Muscle of arm (tissue), 14 donors: ENCODE data around the gene SEL1L. TPM values are rescaled to one million over a fixed set of nuclear protein-coding genes. Genes with fewer than 3 reads are reported as not detected.
"Not testable (repeated sequence)": the region's sequence is repeated elsewhere in the genome, so short reads cannot be mapped to it uniquely, and the experiment has no call there.

Source experiments
- DNase-seq: peaks from one replicate; pipeline ENCODE4 v3.0.0-alpha.2; 2013
- long read RNA-seq, 11 donors: transcript quantifications; one replicate each; lab custom pipeline, GENCODE V29; 2026
- polyA plus RNA-seq, 12 donors: library from polyadenylated mRNA; unstranded; fragments of 120-200 nt; gene quantifications; one replicate each; pipeline ENCODE4 v1.2.1, GENCODE V29; 2013; ENCODE audit not compliant: insufficient read length in 12 of 12

The SEL1L gene
- polyA plus RNA-seq: 10 to 100 TPM in 11 of 12 donors, not detected in 1; 34.8 to 54.1 (median 47.6) TPM
- long read RNA-seq, donor 1, full-length matches to known transcripts: 5 of 5 reads
- long read RNA-seq, donor 1, partial matches to known transcripts: 0 of 5 reads
- long read RNA-seq, donor 1, other reads (novel, unspliced or antisense): 0 of 5 reads
- long read RNA-seq, donor 2, full-length matches to known transcripts: 9 of 9 reads
- long read RNA-seq, donor 2, partial matches to known transcripts: 0 of 9 reads
- long read RNA-seq, donor 2, other reads (novel, unspliced or antisense): 0 of 9 reads
- long read RNA-seq, donor 3, full-length matches to known transcripts: 5 of 5 reads
- long read RNA-seq, donor 3, partial matches to known transcripts: 0 of 5 reads
- long read RNA-seq, donor 3, other reads (novel, unspliced or antisense): 0 of 5 reads
- long read RNA-seq, donor 4, full-length matches to known transcripts: 4 of 4 reads
- long read RNA-seq, donor 4, partial matches to known transcripts: 0 of 4 reads
- long read RNA-seq, donor 4, other reads (novel, unspliced or antisense): 0 of 4 reads
- long read RNA-seq, donor 5, full-length matches to known transcripts: 7 of 15 reads
- long read RNA-seq, donor 5, partial matches to known transcripts: 8 of 15 reads
- long read RNA-seq, donor 5, other reads (novel, unspliced or antisense): 0 of 15 reads
- long read RNA-seq, donor 6: 0 reads
- long read RNA-seq, donor 7, full-length matches to known transcripts: 2 of 2 reads
- long read RNA-seq, donor 7, partial matches to known transcripts: 0 of 2 reads
- long read RNA-seq, donor 7, other reads (novel, unspliced or antisense): 0 of 2 reads
- long read RNA-seq, donor 8, full-length matches to known transcripts: 6 of 12 reads
- long read RNA-seq, donor 8, partial matches to known transcripts: 6 of 12 reads
- long read RNA-seq, donor 8, other reads (novel, unspliced or antisense): 0 of 12 reads
- long read RNA-seq, donor 9: 0 reads
- long read RNA-seq, donor 10, full-length matches to known transcripts: 5 of 5 reads
- long read RNA-seq, donor 10, partial matches to known transcripts: 0 of 5 reads
- long read RNA-seq, donor 10, other reads (novel, unspliced or antisense): 0 of 5 reads
- long read RNA-seq, donor 11, full-length matches to known transcripts: 7 of 7 reads
- long read RNA-seq, donor 11, partial matches to known transcripts: 0 of 7 reads
- long read RNA-seq, donor 11, other reads (novel, unspliced or antisense): 0 of 7 reads

DNA sequence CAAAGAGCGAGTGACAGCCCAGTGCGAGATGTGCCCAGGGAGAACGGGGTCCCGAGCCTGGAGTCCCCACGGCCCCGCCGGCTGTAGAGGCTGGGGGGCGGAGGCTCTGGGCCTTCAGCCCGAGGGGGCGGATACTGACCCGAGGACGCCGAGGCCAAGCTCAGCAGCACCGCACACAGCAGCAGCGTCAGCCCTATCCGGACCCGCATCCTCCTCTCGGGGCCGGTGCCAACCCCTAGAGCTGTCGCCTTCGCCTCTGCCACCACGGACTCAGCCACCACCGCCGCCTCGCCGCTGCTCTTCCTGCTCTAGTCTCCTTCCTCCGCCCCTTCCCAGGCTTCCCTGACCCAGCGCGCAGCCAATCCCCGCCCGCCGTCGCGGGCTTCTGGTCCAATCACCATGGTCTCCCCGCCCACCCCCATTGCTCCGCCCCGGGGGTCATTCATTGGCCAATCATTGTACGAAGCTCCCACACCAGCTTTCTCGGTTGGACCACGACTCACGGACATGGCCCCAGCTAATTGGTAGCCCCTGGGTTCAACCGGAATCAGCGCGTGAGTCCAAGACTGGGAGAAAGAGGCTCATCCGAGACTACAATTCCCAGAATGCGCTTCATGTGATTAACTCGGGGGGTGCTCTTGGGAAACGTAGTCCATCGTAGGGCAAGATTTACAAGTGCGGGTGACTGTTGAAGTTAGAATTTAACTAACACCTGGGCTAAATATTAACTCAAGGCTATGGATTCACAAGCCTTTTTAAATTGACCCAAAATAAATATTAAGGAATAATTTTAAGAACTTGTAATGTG, at the start of gene SEL1L:
Gene SEL1L, minus strand, starts transcription at position 318 of the 808 bp plus-strand sequence. Its CDS starts 109 bp downstream, at position 209.
- DNase-seq: peak; percentile 100

DNA sequence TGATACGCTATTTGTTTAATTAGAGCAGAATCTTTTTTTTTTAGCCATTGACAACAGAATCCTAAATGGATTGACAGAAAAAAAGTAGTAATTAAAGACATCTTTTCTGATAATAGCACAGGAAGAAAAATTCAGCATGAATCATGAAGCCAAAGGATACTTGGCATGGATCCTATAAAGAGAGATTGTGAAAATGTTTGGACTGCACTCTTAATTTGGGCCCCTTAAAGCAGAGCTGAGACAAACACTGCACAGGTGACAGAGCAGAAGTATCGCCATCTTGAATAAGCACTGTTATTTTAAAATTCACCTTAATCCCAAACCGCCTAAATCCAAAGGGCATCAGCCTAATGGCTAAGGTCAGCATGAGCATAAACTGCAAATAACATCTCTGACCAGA, 48.8 kb upstream of the SEL1L start:
- no peak for DNase-seq

DNA sequence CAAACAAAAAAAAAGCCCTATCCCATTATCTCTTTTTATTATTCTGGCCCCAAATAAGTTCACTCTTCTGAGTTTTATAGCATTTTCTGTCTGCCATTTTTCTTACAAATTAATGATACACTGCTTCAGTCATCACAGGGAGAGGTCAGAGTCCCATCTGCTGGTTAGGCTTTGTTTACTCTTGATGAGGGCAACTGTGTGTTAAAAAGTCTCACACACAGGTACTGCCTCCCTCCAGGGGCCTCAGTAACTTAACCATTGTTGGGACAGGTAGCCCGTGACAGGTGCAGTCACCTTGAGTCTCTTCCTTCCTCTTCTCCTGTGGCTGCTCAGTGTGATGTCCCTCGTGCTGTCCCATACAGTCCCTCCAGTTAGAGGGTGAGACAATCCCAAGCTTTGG, 45.5 kb upstream of the SEL1L start:
- no peak for DNase-seq

DNA sequence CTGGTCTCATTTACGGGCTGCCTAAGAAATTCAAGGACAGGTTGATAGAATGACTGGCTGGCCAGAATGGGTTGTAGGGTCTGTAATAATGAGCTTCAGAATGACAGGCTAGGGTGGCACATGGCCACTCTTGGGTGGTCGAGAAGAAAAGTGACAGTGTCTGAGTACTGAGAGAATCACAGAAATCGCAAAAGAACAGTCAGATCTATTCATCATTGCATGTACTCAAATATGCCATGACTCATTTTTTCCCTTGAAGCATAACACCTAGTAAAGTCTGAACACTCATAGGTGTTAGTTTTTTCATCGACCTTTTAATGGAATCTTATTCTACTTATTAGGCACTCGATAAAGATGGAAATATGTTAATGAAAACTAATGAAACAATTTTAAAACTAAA, 37.8 kb upstream of the SEL1L start:
- no peak for DNase-seq

DNA sequence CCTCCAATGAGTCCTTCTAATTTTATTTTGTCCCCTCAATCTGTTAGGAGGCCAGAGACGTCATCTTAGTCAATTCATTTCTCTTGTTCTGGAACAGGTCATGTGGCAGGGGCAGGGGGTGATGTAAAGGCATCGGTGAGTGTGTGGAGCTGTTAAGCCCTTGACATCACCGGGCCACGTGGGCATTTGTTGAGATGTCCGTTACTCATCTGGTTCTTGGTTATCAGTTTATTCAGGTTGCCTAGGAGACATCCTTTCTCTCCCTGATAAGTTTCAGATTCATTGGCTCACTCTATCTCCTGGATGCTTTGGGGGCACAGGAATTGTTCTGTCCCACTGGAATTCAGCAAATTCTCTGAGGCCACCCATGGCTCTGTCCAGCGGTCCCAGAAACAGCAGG, 33.6 kb upstream of the SEL1L start:
- no peak for DNase-seq

DNA sequence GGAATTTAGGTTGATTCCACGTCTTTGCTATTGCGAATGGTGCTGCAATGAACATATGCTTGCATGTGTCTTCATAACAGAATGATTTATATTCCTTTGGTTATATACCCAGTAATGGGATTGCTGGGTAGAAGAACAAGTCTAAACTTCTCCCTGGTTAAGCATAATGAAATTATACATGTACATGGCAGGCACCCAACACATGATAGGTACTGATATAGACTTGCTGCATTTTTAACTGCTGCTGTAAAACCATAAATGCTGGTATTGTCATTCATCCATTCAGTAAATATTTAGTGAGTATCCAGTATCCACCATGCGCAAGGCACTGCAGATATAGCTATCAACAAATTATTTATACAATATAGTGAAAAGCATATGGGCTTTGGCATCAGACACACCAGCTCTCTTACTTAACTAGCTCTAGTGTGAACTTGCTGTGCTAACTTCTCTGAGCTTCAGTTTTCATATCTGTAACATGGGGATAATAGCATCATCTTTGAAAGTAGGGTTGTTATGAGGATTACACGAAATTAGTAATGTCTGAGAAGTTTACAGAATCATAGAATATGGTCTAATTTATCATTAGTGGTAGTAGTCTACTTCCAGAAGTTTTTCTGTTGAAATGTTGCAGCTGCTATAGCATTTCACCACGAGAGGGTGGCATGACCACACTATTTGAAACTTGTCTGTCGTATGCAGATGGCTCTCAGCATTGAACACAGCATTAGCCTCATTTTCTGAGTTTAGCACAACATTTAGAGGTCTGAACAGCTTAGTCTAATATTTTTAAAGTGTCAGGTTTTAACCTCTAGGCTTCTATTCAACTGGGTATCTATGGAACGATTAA, 32.0 kb upstream of the SEL1L start:
- DNase-seq: peak; percentile 34

DNA sequence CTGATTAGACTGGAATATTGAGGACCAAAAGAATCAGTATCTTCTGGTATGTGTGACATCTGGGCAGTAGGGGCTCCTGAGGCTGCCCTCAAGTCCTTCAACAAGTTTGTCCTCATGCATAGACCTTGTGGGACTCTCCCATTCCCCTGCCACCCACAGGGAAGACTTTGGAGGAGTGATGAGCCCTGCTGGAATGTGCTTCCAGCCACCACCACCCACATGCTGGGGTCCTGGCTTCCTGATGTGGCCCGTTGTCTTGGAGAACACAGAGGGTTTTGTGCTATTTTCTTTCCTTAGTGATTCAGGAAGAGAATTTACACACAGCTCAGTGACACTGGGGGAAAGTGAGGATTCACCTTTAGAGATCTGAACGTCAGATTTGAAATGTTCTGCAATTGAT, 29.2 kb upstream of the SEL1L start:
- no peak for DNase-seq

DNA sequence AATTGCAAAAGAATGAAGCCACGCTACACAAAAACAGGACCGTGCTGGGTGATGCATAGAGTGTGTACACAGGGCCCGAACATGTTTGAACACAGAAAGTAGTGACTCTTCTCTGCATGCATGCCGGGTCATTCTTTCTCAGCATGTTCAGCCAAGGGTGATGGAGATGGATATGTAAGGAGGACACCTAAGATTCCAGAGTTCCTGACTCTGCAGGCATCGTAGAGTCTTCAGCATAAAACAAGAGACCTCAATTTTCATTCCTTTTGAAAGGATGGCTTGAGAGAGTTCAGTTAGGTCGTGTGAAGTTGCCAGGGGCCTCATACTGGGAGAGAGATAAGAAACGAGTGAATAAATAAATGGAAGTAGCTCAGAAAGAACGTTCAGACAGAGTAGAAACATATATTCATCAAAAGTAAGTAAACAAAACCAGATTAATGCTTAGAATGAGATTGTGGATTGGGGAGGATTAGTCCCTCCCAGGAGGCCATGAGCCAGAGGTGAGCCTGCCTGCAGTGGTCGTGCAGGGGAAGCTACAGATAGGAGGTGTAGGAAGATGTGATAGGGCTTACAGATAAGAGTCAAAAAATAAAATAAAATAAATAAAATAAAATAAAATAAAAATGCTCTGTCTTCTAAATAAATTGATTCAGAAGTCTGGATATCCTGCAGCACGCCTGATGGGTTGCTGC, 27.6 kb upstream of the SEL1L start:
- no peak for DNase-seq

DNA sequence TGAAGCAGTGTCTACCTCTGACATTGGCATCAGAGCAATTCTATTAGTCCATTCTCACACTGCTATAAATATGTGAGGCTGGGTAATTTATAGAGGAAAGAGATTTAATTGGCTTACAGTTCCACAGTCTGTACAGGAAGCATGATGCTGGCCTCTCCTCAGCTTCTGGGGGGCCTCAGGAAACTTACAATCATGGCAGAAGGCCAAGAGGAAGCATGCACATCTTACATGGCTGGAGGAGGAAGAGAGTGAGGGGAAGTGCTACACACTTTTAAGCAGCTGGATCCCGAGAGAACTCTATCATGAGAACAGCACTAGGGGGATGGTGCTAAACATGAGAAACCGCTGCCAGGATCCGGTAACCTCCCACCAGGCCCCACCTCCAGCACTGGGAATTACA, 25.7 kb upstream of the SEL1L start:
- no peak for DNase-seq

DNA sequence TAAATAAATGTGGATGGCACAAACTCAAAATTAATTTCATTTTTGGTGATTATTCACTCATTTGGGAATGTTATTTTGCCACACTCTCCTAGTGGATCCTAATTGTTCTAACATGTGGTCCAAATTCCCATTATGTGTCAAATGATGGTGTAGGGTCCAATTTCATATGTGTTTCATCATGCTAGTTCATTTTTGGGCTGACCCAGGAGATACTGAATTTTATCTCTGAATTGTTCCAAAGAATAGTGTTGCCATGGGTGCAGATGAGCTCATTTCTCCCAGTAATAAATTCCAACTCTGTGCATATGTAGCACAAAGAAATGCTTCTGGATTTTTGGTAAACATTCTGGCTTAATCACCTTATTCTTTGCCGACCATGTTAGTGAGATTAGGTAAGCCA, 23.5 kb upstream of the SEL1L start:
- no peak for DNase-seq

DNA sequence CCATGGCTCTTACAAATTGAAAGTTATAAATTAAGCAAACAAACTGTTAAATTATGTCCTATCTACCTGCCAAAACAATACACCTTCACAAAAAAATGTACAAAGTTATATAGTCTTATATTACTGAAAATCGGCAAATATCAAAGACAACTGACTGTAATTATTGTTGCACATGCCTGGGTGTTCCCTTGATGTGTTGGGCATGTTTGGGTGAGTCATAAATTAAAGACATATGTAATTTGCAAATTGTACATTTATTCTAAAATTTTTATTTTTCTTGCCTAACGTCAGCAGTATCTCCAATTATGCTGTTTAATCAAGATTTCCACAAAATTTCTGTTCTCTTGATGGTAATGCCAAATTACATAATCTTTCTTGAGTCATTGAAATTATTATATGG, 22.0 kb upstream of the SEL1L start:
- no peak for DNase-seq

DNA sequence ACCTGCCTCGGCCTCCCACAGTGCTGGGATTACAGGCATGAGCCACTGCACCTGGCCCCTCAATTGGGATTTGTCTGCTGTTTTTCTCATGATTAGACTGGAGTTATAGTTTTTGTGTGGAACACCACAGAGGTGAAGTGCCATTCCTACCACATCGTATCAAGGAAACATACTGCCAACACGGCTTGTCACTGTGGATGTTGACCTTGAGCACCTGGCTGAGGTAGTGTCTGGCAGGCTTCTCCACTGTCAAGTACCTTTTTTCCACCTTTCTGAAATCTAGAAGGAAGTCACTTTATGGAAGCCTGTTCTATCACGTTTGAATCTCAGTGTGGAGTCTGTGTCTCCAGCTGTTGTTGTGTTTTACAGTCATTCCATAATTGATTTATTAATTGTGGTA, 21.4 kb upstream of the SEL1L start:
- no peak for DNase-seq

DNA sequence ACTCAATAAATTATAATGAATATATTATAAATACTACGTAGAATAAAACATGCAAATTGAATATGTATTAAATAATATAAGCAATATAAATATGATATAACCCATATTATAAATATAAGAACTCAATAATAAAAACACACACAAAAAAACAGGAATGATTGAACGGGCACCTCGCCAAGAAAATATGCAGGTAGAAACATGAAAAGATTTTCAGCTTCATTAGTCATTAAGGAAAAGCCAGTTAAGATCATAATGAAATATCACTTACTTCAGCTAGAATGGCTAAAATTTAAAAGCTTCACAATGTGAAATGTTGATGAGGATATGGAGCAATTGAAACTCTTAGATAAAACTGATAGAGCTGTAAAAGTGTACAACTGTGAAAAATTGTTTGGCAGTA, 17.8 kb upstream of the SEL1L start:
- DNase-seq: no peak

DNA sequence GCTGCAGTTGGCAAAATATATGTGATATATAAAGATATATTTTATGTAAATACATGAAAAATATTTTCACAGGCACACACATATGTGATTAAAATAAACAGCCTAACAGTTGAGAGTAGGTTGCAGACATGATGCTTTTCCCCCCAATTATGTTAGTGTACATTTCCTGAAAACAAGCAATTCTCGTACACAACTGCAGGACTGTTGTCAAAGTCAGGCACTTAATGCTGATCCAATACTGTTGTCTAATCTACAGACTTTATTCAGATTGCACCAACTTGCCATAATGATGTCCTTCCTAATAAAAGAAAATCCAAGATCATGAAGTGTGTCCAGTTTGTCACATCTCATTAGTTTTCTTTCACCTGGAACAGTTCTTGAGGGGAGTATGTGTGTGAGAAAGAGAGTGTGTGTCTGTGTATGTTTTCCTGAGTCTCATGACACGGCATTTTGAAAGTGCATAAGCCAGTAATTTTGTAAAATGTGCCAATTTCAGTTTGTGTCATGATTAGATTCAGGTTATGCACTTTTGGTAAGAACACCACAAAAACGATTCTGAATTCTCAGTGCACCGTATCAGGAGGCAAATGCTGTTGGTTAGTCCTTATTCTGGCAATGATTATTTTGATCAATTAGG, 16.5 kb upstream of the SEL1L start:
- no peak for DNase-seq

DNA sequence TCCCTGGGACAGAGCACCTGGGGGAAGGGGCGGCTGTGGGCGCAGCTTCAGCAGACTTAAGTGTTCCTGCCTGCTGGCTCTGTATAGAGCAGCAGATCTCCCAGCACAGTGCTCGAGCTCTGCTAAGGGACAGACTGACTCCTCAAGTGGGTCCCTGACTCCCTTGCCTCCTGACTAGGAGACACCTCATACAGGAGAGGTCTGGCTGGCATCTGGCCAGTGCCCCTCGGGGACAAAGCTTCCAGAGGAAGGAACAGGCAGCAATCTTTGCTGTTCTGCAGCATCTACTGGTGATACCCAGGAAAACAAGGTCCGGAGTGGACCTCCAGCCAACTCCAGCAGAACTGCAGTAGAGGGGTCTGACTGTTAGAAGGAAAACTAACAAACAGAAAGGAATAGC, 7.6 kb upstream of the SEL1L start:
- not testable (repeated sequence) for DNase-seq

DNA sequence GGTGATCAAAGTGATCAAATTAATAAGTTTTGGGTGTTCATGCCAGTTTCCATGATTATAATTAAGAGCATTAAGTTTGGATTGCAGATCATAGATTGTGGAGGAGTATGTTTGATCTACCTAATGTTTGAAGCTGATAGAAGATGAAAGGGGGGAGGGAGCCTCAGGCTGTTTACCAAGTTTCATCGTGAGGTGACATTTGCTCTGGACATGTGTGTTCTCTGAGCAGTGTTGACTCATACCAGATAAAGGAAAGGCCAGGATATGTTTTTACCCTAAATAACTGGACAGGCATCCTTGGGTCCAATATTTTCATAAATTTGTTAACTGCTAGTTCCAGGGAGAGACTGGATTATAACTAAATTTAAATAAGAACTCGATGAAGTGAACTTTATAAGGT, 3.5 kb upstream of the SEL1L start:
- DNase-seq: no peak

DNA sequence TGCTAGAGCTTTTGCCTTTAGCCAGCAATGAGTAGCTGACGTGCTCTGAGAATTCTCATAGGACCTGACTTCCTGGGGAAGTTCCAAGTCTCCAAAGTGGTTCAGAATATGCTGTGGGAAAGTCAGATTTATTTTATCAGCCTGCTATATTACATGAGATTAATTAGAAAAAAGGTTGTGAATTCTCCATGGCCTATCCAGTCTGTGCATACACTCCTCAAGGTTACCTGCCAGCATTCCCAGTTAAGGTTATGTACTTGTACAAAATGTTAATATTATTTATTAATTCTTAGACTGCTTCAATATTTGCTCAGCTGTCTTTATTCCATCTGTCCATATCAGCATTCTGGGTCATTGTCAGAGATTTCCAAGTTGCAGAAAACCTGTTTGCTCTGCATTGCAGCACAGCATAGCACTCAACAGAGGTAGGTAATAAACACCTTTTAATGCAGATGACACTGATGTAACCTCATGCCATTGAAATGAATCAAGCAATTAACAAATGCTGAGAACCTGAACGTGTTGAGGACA, 2.7 kb upstream of the SEL1L start:
- DNase-seq: no peak

DNA sequence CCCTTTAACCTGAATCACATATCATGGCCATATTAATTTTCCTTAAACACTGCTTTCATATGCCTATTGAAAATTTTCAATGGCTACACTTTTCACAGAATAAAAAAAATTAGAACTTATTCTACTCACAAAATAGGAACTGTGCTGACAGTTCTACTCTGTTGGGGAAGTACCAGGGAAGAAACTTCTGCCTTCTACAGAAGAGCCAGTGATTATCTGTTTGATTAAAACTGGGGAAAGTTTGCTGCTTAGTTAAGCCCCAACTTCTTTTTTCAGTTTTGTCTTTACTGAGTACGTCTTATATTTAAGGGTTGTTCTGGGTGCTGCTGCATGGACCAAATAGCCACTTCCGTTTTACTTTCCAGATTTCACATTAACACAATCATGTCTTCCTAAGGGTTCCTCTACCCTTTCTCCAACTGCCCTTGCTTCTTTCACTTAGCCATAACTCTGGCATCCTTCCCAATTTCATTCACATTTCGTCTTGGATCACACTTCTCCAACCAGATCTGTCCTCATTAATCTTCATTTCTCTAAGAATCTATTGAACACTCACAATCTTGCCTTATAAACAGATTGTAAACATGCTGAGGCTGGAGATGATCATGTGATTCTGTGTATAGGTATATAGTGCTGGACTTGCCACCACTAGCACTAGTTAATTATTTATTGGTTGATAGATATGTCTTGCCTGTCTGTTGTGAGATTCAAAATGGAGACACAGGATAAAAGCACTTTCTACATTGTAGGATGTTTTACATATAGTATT, 1.9 kb upstream of the SEL1L start:
- DNase-seq: no peak
